ENCODE results near the gene HNRNPDL. TPM values are rescaled to one million over a fixed set of nuclear protein-coding genes. Genes with fewer than 3 reads are reported as not detected.
"Not testable (repeated sequence)": the region's sequence is repeated elsewhere in the genome, so short reads cannot be mapped to it uniquely, and the experiment has no call there.

Gene HNRNPDL
- total RNA-seq, 1 donor from 2014 or later, result 444 TPM

GRCh38 chr4:82422616-82423015, 7.6 kb downstream of the HNRNPDL start:
- peaks cover 13% of the 10 kb centered on the region for H3K4me1 Mint-ChIP-seq (ENCODE audit: low read depth, unreplicated experiment)

GRCh38 chr4:82421796-82422560, 8.3 kb downstream of the HNRNPDL start:
- Mint-ChIP-seq H3K36me3 (ENCODE audit: unreplicated experiment) (no peaks in the 10 kb centered on the region), H3K27me3 (ENCODE audit: unreplicated experiment) (peaks cover 4% of the 10 kb centered on the region), H3K9me3 (ENCODE audit: unreplicated experiment) (peaks cover 2% of the 10 kb centered on the region), H3K4me1 (ENCODE audit: low read depth, unreplicated experiment) (peaks cover 10% of the 10 kb centered on the region), H3K4me3 (ENCODE audit: unreplicated experiment) (no peak overlapping the region), H3K27ac (ENCODE audit: unreplicated experiment) (no peak overlapping the region)
- TF ChIP-seq CTCF (IDR thresholded peaks at IDR 0.05; ENCODE audit: partially characterized antibody, unreplicated experiment), result no peak
- no peak for DNase-seq

More at GRCh38 chr4:82422616-82423015, 7.6 kb downstream of the HNRNPDL start:
- H3K27me3 Mint-ChIP-seq (ENCODE audit: unreplicated experiment), result peaks cover 4% of the 10 kb centered on the region
- TF ChIP-seq CTCF (IDR thresholded peaks at IDR 0.05; ENCODE audit: partially characterized antibody, unreplicated experiment), result no peak
- H3K36me3 Mint-ChIP-seq (ENCODE audit: unreplicated experiment), result no peaks in the 10 kb centered on the region
- H3K27ac Mint-ChIP-seq (ENCODE audit: unreplicated experiment), result no peak overlapping the region
- H3K4me3 Mint-ChIP-seq (ENCODE audit: unreplicated experiment), result no peak overlapping the region
- DNase-seq, result no peak
- H3K9me3 Mint-ChIP-seq (ENCODE audit: unreplicated experiment), result peaks cover 2% of the 10 kb centered on the region

GRCh38 chr4:82419451-82419850, 10.8 kb downstream of the HNRNPDL start:
- Mint-ChIP-seq H3K27ac (ENCODE audit: unreplicated experiment) (no peak overlapping the region), H3K4me1 (ENCODE audit: low read depth, unreplicated experiment) (no peaks in the 10 kb centered on the region), H3K36me3 (ENCODE audit: unreplicated experiment) (no peaks in the 10 kb centered on the region), H3K27me3 (ENCODE audit: unreplicated experiment) (peaks cover 4% of the 10 kb centered on the region), H3K9me3 (ENCODE audit: unreplicated experiment) (peaks cover 2% of the 10 kb centered on the region), H3K4me3 (ENCODE audit: unreplicated experiment) (no peak overlapping the region)
- no peak for DNase-seq
- no peak for TF ChIP-seq CTCF (IDR thresholded peaks at IDR 0.05; ENCODE audit: partially characterized antibody, unreplicated experiment)

GRCh38 chr4:82415922-82416365, 14.3 kb downstream of the HNRNPDL start:
- Mint-ChIP-seq H3K4me1 (ENCODE audit: low read depth, unreplicated experiment) (no peaks in the 10 kb centered on the region), H3K9me3 (ENCODE audit: unreplicated experiment) (no peaks in the 10 kb centered on the region), H3K36me3 (ENCODE audit: unreplicated experiment) (no peaks in the 10 kb centered on the region), H3K4me3 (ENCODE audit: unreplicated experiment) (no peak overlapping the region), H3K27me3 (ENCODE audit: unreplicated experiment) (peaks cover 1% of the 10 kb centered on the region), H3K27ac (ENCODE audit: unreplicated experiment) (no peak overlapping the region)
- TF ChIP-seq CTCF (IDR thresholded peaks at IDR 0.05; ENCODE audit: partially characterized antibody, unreplicated experiment), result no peak
- DNase-seq, result no peak

GRCh38 chr4:82415061-82415460, 15.2 kb downstream of the HNRNPDL start:
- H3K4me1 Mint-ChIP-seq (ENCODE audit: low read depth, unreplicated experiment); DNase-seq; H3K4me3 Mint-ChIP-seq (ENCODE audit: unreplicated experiment); H3K9me3 Mint-ChIP-seq (ENCODE audit: unreplicated experiment); H3K27ac Mint-ChIP-seq (ENCODE audit: unreplicated experiment); H3K27me3 Mint-ChIP-seq (ENCODE audit: unreplicated experiment); H3K36me3 Mint-ChIP-seq (ENCODE audit: unreplicated experiment): not testable (repeated sequence)

All from glutamatergic neuron (in vitro differentiated cells).